IMR-90 (cell line): ENCODE measurements around the gene ZNF785. TPM values are rescaled to one million over a fixed set of nuclear protein-coding genes. Genes with fewer than 3 reads are reported as not detected.

Source experiments
- ATAC-seq: fragments of 200-7000 bp; cut with Tn5 transposase; 2 replicates; pipeline ENCODE4 v1.9.1; 2020; ENCODE audit warnings: low read depth, mild to moderate bottlenecking, moderate library complexity
- BruUV-seq: library from RNA; stranded (reverse); fragments of 400-500 nt; replicated peaks from 2 replicates; lab custom pipeline; 2021; lab: Mats Ljungman, UMichigan
- CTCF ChIA-PET: fragments of 300-600 bp; formaldehyde crosslinking; extraction: SDS; loops from one replicate; lab custom pipeline; 2021; ENCODE audit warnings: antibody characterized with exemption; lab: Yijun Ruan, JAX
- POLR2A ChIA-PET: fragments of 300-600 bp; sonication (Branson Sonifier 250); formaldehyde crosslinking; loops from one replicate; lab custom pipeline; 2022; ENCODE audit warnings: antibody characterized with exemption; ENCODE audit not compliant: unreplicated experiment; lab: Charles Lee
- DNase-seq: peaks from one replicate; pipeline ENCODE4 v3.0.0; 2013
- H2AFZ ChIP-seq: replicated peaks from 2 replicates; pipeline ENCODE3; 2013; ENCODE audit warnings: low read length, mild to moderate bottlenecking; ENCODE audit not compliant: poor library complexity
- H2AK5ac ChIP-seq: 2 replicates; pipeline ENCODE4 v1.6.1; 2013; ENCODE audit warnings: low read depth, low read length, inconsistent platforms
- H2AK9ac ChIP-seq: replicated peaks from 2 replicates; pipeline ENCODE3; 2013; ENCODE audit warnings: mild to moderate bottlenecking, low read depth, low read length, moderate library complexity; ENCODE audit not compliant: poor library complexity
- H2BK120ac ChIP-seq: 2 replicates; pipeline ENCODE4 v1.6.1; 2013; ENCODE audit warnings: low read depth, low read length, inconsistent platforms
- H2BK15ac ChIP-seq: 3 replicates; pipeline ENCODE4 v1.6.1; 2013; ENCODE audit warnings: low read depth, low read length, inconsistent platforms
- H2BK20ac ChIP-seq: 2 replicates; pipeline ENCODE4 v1.6.1; 2013; ENCODE audit warnings: low read depth, mild to moderate bottlenecking, inconsistent platforms, low read length, moderate library complexity
- H2BK5ac ChIP-seq: 2 replicates; pipeline ENCODE4 v1.6.1; 2013; ENCODE audit warnings: mild to moderate bottlenecking, low read depth, low read length, inconsistent platforms; ENCODE audit not compliant: poor library complexity, severe bottlenecking
- H3K14ac ChIP-seq: replicated peaks from 2 replicates; pipeline ENCODE4 v1.6.1; 2013; ENCODE audit warnings: low read depth, low read length, inconsistent platforms
- H3K18ac ChIP-seq: 2 replicates; pipeline ENCODE4 v1.6.1; 2013; ENCODE audit warnings: low read depth, low read length, control low read depth
- H3K23ac ChIP-seq: 2 replicates; pipeline ENCODE4 v1.6.1; 2013; ENCODE audit warnings: low read depth, low read length, inconsistent platforms
- H3K27ac ChIP-seq: 2 replicates; pipeline ENCODE4 v1.5.1; 2013; ENCODE audit warnings: mild to moderate bottlenecking, control low read depth, low read length; ENCODE audit not compliant: insufficient read depth
- H3K27me3 ChIP-seq: 2 replicates; pipeline ENCODE4 v1.6.1; 2013; ENCODE audit warnings: low read length; ENCODE audit not compliant: control insufficient read depth, insufficient read depth
- H3K36me3 ChIP-seq: 2 replicates; pipeline ENCODE4 v1.6.1; 2013; ENCODE audit warnings: low read length, mixed read lengths; ENCODE audit not compliant: control insufficient read depth, insufficient read depth
- H3K4ac ChIP-seq: 2 replicates; pipeline ENCODE4 v1.6.1; 2013; ENCODE audit warnings: low read depth, low read length, inconsistent platforms
- H3K4me1 ChIP-seq: 2 replicates; pipeline ENCODE4 v1.6.1; 2013; ENCODE audit warnings: low read length, mixed read lengths; ENCODE audit not compliant: control insufficient read depth, insufficient read depth
- H3K4me2 ChIP-seq: 2 replicates; pipeline ENCODE4 v1.6.1; 2013; ENCODE audit warnings: low read depth, mild to moderate bottlenecking, control low read depth, low read length, moderate library complexity
- H3K4me3 ChIP-seq: 2 replicates; pipeline ENCODE4 v1.5.1; 2013; ENCODE audit warnings: low read depth, mild to moderate bottlenecking, control low read depth, low read length, moderate library complexity; ENCODE audit not compliant: insufficient read depth
- H3K56ac ChIP-seq: 2 replicates; pipeline ENCODE4 v1.6.1; 2013; ENCODE audit warnings: low read length, inconsistent platforms; ENCODE audit not compliant: insufficient read depth; ENCODE audit errors: extremely low read depth
- H3K79me1 ChIP-seq, 2 experiments: 2 replicates each; pipeline ENCODE4 v1.6.1; 2013; ENCODE audit warnings: low read length in 2 of 2, inconsistent platforms in 1 of 2, low read depth in 1 of 2
- H3K9ac ChIP-seq: 2 replicates; pipeline ENCODE4 v1.6.1; 2013; ENCODE audit warnings: low read depth, low read length, control low read depth
- H3K9me1 ChIP-seq: 2 replicates; pipeline ENCODE4 v1.6.1; 2013; ENCODE audit warnings: low read length, inconsistent platforms; ENCODE audit not compliant: insufficient read depth
- H3K9me3 ChIP-seq: 2 replicates; pipeline ENCODE4 v1.6.1; 2013; ENCODE audit warnings: low read length; ENCODE audit not compliant: control insufficient read depth, insufficient read depth
- H4K20me1 ChIP-seq: 2 replicates; pipeline ENCODE4 v1.6.1; 2013; ENCODE audit warnings: low read length, inconsistent platforms; ENCODE audit not compliant: insufficient read depth
- H4K5ac ChIP-seq: 2 replicates; pipeline ENCODE4 v1.6.1; 2013; ENCODE audit warnings: mild to moderate bottlenecking, low read depth, low read length, control low read depth
- H4K8ac ChIP-seq, 2 experiments: 2 replicates each; pipeline ENCODE4 v1.6.1; 2013; ENCODE audit warnings: low read depth in 2 of 2, low read length in 2 of 2, control low read depth in 1 of 2, inconsistent platforms in 1 of 2
- H4K91ac ChIP-seq: 2 replicates; pipeline ENCODE4 v1.6.1; 2013; ENCODE audit warnings: low read depth, low read length, inconsistent platforms; ENCODE audit not compliant: insufficient read depth
- BHLHE40 ChIP-seq: fragments of 150-350 bp; IDR thresholded peaks from 2 replicates; pipeline ENCODE4 v1.6.1; 2016; ENCODE audit warnings: mild to moderate bottlenecking, low read depth, low read length
- CEBPB ChIP-seq: IDR thresholded peaks from 2 replicates; pipeline ENCODE4 v1.6.1; 2012; ENCODE audit warnings: low read depth, low read length, improper control_type of control experiment
- CHD1 ChIP-seq: IDR thresholded peaks from 2 replicates; pipeline ENCODE4 v1.6.1; 2012; ENCODE audit warnings: low read depth, low read length, improper control_type of control experiment
- CTCF ChIP-seq: conservative IDR thresholded peaks from 2 replicates; pipeline ENCODE4 v1.5.1; 2012; ENCODE audit warnings: mild to moderate bottlenecking, low read depth, low read length, improper control_type of control experiment
- FOS ChIP-seq: fragments of 150-350 bp; IDR thresholded peaks from 2 replicates; pipeline ENCODE4 v1.6.1; 2016; ENCODE audit warnings: low read depth, low read length
- MAFK ChIP-seq: IDR thresholded peaks from 2 replicates; pipeline ENCODE4 v1.6.1; 2012; ENCODE audit warnings: low read depth, low read length, improper control_type of control experiment
- MAZ ChIP-seq: IDR thresholded peaks from 2 replicates; pipeline ENCODE4 v1.6.1; 2012; ENCODE audit warnings: low read depth, mild to moderate bottlenecking, low read length, improper control_type of control experiment, moderate library complexity, borderline replicate concordance
- MXI1 ChIP-seq: IDR thresholded peaks from 2 replicates; pipeline ENCODE4 v1.6.1; 2012; ENCODE audit warnings: low read depth, mild to moderate bottlenecking, low read length, moderate library complexity, borderline replicate concordance
- NFE2L2 ChIP-seq: fragments of 150-350 bp; IDR thresholded peaks from 2 replicates; pipeline ENCODE4 v1.6.1; 2016; ENCODE audit warnings: low read depth, mild to moderate bottlenecking, low read length
- POLR2A ChIP-seq: IDR thresholded peaks from 2 replicates; pipeline ENCODE4 v1.6.1; 2012; ENCODE audit warnings: mild to moderate bottlenecking, low read depth, low read length
- RAD21 ChIP-seq: IDR thresholded peaks from 2 replicates; pipeline ENCODE4 v1.6.1; 2012; ENCODE audit warnings: low read length, improper control_type of control experiment
- RCOR1 ChIP-seq: IDR thresholded peaks from 2 replicates; pipeline ENCODE4 v1.6.1; 2012; ENCODE audit warnings: mild to moderate bottlenecking, low read length, improper control_type of control experiment; ENCODE audit not compliant: insufficient replicate concordance
- RFX5 ChIP-seq: IDR thresholded peaks from 2 replicates; pipeline ENCODE4 v1.8.0; 2012; ENCODE audit warnings: low read depth, mild to moderate bottlenecking, low read length, moderate library complexity
- SMC3 ChIP-seq: fragments of 150-350 bp; IDR thresholded peaks from 2 replicates; pipeline ENCODE4 v1.6.1; 2016; ENCODE audit warnings: low read depth, mild to moderate bottlenecking, antibody characterized with exemption, low read length, moderate library complexity
- USF2 ChIP-seq: fragments of 150-350 bp; IDR thresholded peaks from 2 replicates; pipeline ENCODE4 v1.6.1; 2017; ENCODE audit warnings: mild to moderate bottlenecking, antibody characterized with exemption, low read length, low read depth
- WGBS, 2 experiments: methylation state at CpG; one replicate each; pipeline versions ENCODE4 v1.1.5 to v1.1.7; 2013; ENCODE audit warnings: missing lambda C conversion rate in 2 of 2; ENCODE audit not compliant: insufficient read length in 1 of 2; ENCODE audit errors: extremely low coverage in 2 of 2; 5-methylcytosine and 5-hydroxymethylcytosine counted together
- dilution Hi-C: fragments of 300-500 bp; cut with HindIII; formaldehyde crosslinking; loops from one replicate; pipeline ENCODE4 v1.14.3; 2018; ENCODE audit warnings: low sequenced_read_pairs; ENCODE audit not compliant: unreplicated experiment
- in situ Hi-C: fragments of 300-500 bp; cut with MboI; formaldehyde crosslinking; loops from 3 replicates; pipeline ENCODE4 v1.14.3; 2019; ENCODE audit warnings: low sequenced_read_pairs, inconsistent platforms, mixed read lengths
- intact Hi-C: fragments of 100-400 bp; cut with micrococcal nuclease; formaldehyde crosslinking; loops from 2 replicates; pipeline ENCODE4 v1.10.0; 2022
- polyA plus RNA-seq, 3 experiments: library from polyadenylated mRNA; depleted of rRNA; stranded (reverse); fragments of >200 nt; gene quantifications; 2 replicates each; pipeline ENCODE4 v1.2.3, GENCODE V29; 2012; ENCODE audit warnings: low replicate concordance in 1 of 3
- total RNA-seq: library from RNA; depleted of rRNA; stranded (reverse); fragments of >200 nt; gene quantifications from 2 replicates; pipeline ENCODE4 v1.2.3, GENCODE V29; 2012

Gene ZNF785
- total and polyA plus RNA-seq, 2 of the 4 experiments (the other 2 are of a cell fraction), result 2.9 to 4.0 TPM

GRCh38 chr16:30548416-30549253 is 36.9 kb downstream of the ZNF785 start:
- H2AFZ ChIP-seq, result no peak overlapping the region
- peaks cover 6% of the 10 kb centered on the region; the same call in 1 of the 2 replicates for H3K9me1 ChIP-seq
- CTCF ChIA-PET, result interaction anchor here (0.6 kb wide), 1 partner anchor 48 kb away, joined by 3 read pairs; no protein-coding TSS in a partner anchor
- H3K27me3 ChIP-seq, result no peaks in the 10 kb centered on the region
- 40% methylated on average over 1 of the region's 8 CpGs; no CpG with 5 or more reads in 1 of the 2 experiments for WGBS, 2 experiments
- H2AK9ac ChIP-seq, result no peak overlapping the region
- H3K4ac ChIP-seq, result no peak overlapping the region
- in situ Hi-C loops, result no loop called here
- H3K4me2 ChIP-seq, result no peak overlapping the region
- no peak for DNase-seq
- POLR2A ChIA-PET, result no interaction called here
- H2BK120ac ChIP-seq, result no peak overlapping the region
- no peak overlapping the region for H3K23ac ChIP-seq
- no peak overlapping the region for H3K9ac ChIP-seq
- H3K9me3 ChIP-seq, result no peaks in the 10 kb centered on the region
- H2BK5ac ChIP-seq, result no peak overlapping the region
- H3K4me3 ChIP-seq, result no peak overlapping the region
- H3K4me1 ChIP-seq, result peaks cover 6% of the 10 kb centered on the region
- H2BK15ac ChIP-seq, result no peak overlapping the region
- H3K79me1 ChIP-seq, result peaks cover 7 to 13% of the 10 kb centered on the region in 2 experiments; a peak in 2 of 4 replicates
- ATAC-seq, result peak; percentile 36; the same call in 1 of the 2 replicates
- no peak overlapping the region for H4K8ac ChIP-seq
- H3K14ac ChIP-seq, result no peak overlapping the region
- H3K27ac ChIP-seq, result no peak overlapping the region
- H3K36me3 ChIP-seq, result peaks cover 4% of the 10 kb centered on the region; the same call in 1 of the 2 replicates
- no peak overlapping the region for H2AK5ac ChIP-seq
- H4K5ac ChIP-seq, result no peak overlapping the region
- no peak overlapping the region for H4K91ac ChIP-seq
- dilution Hi-C loops, result no loop called here
- no peaks in the 10 kb centered on the region for H4K20me1 ChIP-seq
- BruUV-seq, result no TSS peak
- no peak overlapping the region for H3K56ac ChIP-seq
- no peak overlapping the region for H3K18ac ChIP-seq
- no peak overlapping the region for H2BK20ac ChIP-seq
- intact Hi-C loops, result no loop called here
- no peak for TF ChIP-seq FOS
- no peak for TF ChIP-seq MAFK
- no peak for TF ChIP-seq SMC3
- no peak for TF ChIP-seq BHLHE40
- no peak for TF ChIP-seq MXI1
- TF ChIP-seq RFX5, result no peak
- TF ChIP-seq CEBPB, result no peak
- TF ChIP-seq CHD1, result no peak
- TF ChIP-seq RAD21, result no peak
- no peak for TF ChIP-seq NFE2L2
- no peak for TF ChIP-seq POLR2A
- TF ChIP-seq MAZ, result no peak
- TF ChIP-seq RCOR1, result no peak
- TF ChIP-seq CTCF, result no peak
- no peak for TF ChIP-seq USF2
